Raji (cell line): Measurements from ENCODE around the gene MAML2.

Experiments
- POLR2A ChIP-seq: IDR thresholded peaks from 2 replicates; pipeline ENCODE4 v1.6.1; 2011; ENCODE audit warnings: low read depth, low read length, control low read depth; ENCODE audit not compliant: insufficient read depth

Gene MAML2

GRCh38 chr11:96314326-96315020, 28.5 kb downstream of the MAML2 start:
- TF ChIP-seq POLR2A: no peak

DNA sequence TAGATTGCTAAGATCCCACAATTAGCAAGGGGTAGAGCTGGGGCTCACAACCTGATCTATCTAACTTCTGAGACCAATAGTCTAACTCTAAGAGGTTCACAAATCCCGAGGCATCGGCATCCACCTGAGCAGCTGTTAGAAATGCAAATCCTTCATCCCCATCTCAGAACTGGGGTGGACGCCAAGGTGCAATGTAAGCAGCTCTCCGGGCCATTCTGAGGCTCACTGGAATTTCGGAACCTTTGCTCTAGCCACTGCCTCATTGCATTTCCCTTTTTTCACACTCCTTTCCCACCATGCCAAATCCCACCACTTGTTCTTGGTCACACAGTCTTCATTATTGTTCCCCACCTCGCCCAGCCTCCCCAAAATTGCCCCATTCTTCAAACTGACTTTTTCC, 29.8 kb downstream of the MAML2 start:
- TF ChIP-seq POLR2A: no peak

DNA sequence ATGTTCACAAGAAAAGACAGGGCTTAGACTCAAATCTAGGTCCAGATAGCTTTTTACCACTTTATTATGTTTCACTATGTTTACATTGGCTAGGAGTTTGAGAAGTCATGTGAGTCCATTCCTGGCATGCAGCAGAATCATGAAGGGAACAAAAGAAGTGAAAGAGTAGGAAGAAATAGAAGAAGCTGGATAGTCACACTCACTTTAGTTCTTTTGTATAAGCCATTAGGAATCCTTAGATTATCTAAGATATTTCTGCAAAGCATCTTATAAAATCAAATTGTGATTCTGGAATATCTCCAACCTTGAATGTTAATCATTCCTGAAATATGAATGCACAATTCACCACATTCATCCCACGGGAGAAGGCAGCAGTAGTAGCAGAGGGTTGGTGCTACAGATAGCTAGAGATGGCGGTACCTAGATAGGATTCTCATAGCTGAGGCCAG, 31.9 kb downstream of the MAML2 start:
- no peak for TF ChIP-seq POLR2A

DNA sequence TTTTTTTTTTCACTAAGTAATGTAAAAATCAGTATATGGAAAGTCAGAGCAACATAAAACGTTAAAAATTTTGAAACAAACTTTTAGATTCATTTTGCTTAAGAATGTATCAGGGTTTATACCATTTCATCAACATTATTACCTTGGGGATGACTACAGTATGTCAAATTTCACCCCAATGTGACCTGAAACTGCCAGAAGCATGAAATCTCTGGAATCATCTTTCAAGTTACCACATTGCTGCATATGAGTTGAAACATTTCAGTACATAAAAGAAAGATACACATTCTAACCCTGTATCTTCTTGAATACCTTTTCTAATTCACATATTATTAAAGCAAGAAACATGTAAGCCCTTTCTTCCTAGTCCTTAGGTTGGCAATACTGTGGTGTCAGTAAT, 32.8 kb downstream of the MAML2 start:
- TF ChIP-seq POLR2A: no peak

DNA sequence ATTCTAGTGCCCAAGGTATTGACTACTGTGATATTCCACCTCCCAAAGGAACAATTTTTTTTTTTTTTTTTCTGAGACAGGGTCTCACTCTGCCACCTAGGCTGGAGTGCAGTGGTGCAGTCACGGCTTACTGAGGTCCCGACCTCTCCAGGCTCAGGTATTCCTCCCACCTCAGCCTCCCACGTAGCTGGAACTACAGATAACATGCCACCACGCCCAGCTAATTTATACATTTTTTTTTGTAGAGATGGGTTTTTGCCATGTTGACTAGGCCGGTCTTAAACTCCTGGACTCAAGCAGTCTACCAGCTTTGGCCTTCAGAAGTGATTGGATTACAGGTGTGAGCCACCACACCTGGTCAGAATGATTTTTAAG, 33.4 kb downstream of the MAML2 start:
- no peak for TF ChIP-seq POLR2A

DNA sequence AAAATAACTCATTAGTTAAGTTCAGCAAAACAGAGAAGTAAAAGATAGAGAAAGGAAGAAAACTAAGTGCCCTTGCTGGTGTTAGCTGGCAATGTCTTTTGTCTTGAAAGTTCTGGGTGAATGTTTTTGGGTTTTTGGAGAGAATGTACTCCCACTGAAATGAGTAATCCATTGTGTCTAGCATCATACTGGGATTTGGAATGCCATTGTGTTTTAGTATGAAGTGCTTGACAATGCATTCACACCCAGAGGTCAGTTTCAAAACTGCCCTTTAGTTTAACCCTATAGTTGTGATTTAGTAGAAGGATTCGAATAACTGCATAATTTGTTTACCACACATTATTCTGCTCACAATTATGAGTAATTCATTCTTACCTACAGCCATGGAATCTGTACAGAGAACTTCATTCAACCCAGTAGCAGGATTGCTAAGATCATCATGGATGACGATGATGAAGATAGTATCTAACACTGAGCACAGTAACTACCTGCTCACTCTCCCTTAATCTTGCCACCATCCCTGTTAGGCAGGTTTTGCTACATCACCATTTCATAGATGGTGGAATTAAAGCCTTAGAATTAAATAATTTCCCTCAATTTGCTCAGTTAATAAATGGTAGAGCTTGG, 33.9 kb downstream of the MAML2 start:
- no peak for TF ChIP-seq POLR2A

DNA sequence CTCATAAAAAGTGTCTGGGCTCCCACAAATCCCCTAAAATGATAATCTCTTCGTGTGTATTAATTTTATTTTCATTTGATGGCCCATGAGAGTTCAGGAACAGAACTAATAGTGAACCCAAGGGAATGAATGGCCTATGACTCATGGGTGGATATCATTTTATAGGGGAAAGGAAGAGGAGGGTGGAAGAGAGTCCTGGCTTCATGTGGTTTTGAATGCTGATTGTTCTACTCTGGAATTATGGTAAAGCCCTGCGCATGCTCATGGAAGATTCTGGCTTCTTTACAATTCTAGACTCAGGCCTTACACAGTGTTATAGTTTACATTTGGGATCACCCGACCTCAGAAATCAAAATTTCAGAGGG, 35.2 kb downstream of the MAML2 start:
- TF ChIP-seq POLR2A: no peak

GRCh38 chr11:96306933-96307775, 35.8 kb downstream of the MAML2 start:
- TF ChIP-seq POLR2A: no peak

DNA sequence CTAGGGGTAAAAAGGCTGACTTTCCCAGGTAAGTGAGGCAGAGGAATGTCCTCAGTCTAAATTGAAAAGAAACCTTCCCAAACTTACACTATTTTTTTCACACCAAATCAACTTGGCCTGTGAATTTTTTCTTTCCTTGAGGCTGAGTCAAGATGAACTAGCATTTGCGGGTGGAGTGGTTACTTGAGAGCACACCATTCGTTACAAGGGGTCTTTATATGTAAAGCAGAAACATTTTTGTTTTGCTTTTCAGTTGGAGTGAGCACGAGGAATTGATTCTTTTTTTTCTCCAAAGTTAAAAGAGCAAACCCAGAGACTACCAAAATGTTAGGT, 36.4 kb downstream of the MAML2 start:
- no peak for TF ChIP-seq POLR2A

DNA sequence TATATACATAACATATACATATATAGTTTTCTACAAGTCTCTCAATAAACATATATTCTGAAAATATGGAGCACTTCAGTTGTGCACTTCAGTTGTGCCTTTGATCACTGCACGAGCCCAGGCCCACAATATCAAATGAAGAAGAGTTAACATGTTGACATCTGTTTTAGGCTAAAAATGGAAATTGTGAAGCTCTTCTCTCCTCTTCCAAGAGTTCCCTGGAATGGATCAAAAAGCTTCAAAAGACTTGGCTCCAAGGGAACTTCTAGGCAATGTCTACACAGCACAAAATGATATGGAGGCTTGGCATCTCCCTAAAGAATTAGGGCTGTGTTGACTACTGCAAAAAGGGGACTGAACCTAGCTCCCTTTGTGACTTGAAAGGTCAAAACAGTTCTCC, 36.9 kb downstream of the MAML2 start:
- no peak for TF ChIP-seq POLR2A

DNA sequence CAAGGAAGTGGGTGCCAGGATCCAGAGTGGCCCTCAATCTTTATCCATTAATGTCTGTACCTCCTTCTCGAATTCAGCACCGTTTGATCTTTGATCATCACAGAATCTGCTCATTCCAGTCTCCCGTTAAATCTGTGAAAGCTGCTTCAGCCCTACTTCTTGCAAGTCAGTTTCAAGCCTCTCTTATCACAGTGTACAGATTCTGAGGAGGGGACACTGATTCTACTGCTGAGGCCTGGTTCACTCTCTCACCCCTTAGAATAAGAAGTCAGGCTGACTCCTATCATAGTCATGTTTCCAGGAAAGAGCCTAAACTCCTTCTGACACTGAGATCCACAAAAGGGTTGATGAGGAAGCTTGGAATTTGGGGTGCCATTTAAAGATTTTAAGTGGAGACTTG, 39.0 kb downstream of the MAML2 start:
- no peak for TF ChIP-seq POLR2A

DNA sequence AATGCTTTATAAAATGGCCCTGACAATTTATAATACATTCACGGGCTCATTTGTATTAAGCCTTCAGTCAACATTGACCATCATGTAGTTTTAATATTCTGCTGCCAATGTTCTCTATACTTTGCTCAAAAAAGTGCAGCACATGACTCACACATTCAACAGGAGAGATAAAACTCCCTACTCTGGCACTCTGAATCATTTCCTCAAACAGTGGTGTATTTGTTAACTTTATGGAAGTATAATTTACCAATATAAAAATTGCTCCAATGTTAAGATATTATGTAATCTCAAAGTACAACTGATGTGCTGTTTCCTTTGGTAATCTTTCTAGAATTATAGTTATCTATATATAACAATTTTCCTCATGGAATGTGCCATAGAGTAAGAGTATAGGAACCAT, 39.9 kb downstream of the MAML2 start:
- no peak for TF ChIP-seq POLR2A

DNA sequence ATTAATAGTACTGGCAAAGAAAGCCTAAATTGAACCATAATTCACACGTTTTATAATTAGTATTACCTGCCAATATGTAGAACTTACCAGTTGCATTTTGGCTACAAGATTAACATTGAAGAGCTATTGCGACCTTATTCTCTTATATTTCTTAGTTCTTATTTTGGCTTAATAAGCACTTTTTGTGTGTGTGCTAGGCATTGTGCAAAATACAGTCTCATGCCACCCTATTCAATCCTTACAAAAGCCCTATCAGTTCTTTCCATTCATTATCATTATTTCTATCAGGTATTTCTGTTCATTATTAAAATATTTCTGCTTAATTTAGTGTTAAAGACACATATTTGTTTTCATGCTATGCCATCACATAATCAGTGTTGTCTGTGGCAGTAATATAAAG, 41.2 kb downstream of the MAML2 start:
- TF ChIP-seq POLR2A: no peak

DNA sequence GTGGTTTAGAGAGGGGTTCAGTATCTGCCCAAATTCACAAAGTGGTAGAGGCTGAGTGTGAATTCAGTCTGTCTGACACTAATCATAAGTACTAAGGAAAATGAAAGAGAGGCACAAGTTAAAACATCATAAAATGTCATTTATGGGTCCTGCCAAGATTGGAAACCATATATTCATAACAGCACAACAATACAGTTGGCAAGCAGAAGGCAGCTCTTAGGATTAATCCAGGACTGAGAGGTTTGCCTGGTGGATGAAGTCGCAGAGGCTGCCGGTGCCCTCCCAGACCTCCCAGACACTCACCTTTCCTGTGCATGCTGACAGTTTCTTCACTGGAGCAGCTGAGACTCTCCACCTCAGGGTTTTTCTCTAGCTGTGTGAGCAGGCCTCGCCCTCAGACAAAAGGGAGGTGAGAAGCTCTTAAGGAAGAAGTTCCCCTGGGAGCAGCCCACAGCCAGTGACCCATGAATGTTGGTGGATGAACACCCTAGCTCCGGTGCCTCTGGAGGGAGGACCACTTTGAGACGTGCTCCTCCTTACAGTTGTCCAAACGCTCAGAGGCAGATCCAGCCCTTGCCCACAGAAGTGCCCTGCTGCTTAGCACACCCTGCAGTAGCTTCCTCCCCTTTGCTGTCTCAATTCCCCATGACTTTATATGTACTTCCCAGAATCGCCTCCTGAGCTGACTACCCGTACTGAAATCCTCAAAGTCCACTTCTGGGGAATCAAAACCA, 43.7 kb downstream of the MAML2 start:
- TF ChIP-seq POLR2A: no peak

- no peak for TF ChIP-seq POLR2A
Measured at GRCh38 chr11:96295369-96295768, 47.6 kb downstream of the MAML2 start.
